Gastrocnemius medialis (tissue), 4 donors: ENCODE measurements around the gene MTHFSD. TPM values are rescaled to one million over a fixed set of nuclear protein-coding genes. Genes with fewer than 3 reads are reported as not detected.

Source experiments
- ATAC-seq, 2 donors: fragments of 150-250 bp; one replicate each; pipeline ENCODE4 v1.9.1; 2016
- DNase-seq, 2 donors: peaks; one replicate each; pipeline ENCODE4 v3.0.0-alpha.2; 2019
- H3K27ac ChIP-seq, 4 donors: fragments of 200-600 bp; sonication (generic); 1 replicate in 1 of 4; 2 replicates in 3 of 4; pipeline ENCODE4 v1.5.1; 2016 to 2018; ENCODE audit warnings: mild to moderate bottlenecking in 2 of 4, moderate library complexity in 1 of 4
- H3K27me3 ChIP-seq, 3 donors: fragments of 200-600 bp; sonication (generic) in 2 of 3; 1 replicate in 1 of 3; 2 replicates in 2 of 3; pipeline versions ENCODE4 v1.5.1 to v1.6.0; 2016 to 2019; ENCODE audit warnings: mild to moderate bottlenecking in 1 of 3, moderate library complexity in 1 of 3
- H3K36me3 ChIP-seq, 2 donors: fragments of 200-600 bp; sonication (generic) in 1 of 2; one replicate each; pipeline ENCODE4 v1.5.1; 2017 to 2018
- H3K4me1 ChIP-seq, 2 donors: fragments of 200-600 bp; sonication (generic) in 1 of 2; one replicate each; pipeline ENCODE4 v1.5.1; 2016 to 2017; ENCODE audit warnings: mild to moderate bottlenecking in 2 of 2
- H3K4me3 ChIP-seq, 4 donors: fragments of 200-600 bp; sonication (generic) in 3 of 4; 1 replicate in 1 of 4; 2 replicates in 3 of 4; pipeline ENCODE4 v1.5.1; 2016 to 2019; ENCODE audit warnings: mild to moderate bottlenecking in 2 of 4
- H3K9me3 ChIP-seq, 3 donors: fragments of 200-600 bp; sonication (generic) in 2 of 3; 1 replicate in 1 of 3; 2 replicates in 2 of 3; pipeline ENCODE4 v1.5.1; 2016 to 2019
- CTCF ChIP-seq, 5 experiments: fragments of 450-650 bp in 3 of 5; fragments of 200-600 bp in 2 of 5; sonication (generic) in 2 of 5; IDR thresholded peaks in 4 of 5; conservative IDR thresholded peaks in 1 of 5; 1 replicate in 4 of 5; 2 replicates in 1 of 5; pipeline ENCODE4 v1.5.1; 2016 to 2019; ENCODE audit warnings: antibody characterized with exemption in 5 of 5, mild to moderate bottlenecking in 3 of 5, moderate library complexity in 3 of 5
- POLR2A ChIP-seq, 2 donors: fragments of 450-650 bp; IDR thresholded peaks; one replicate each; pipeline ENCODE4 v1.6.1; 2017; ENCODE audit warnings: antibody characterized with exemption in 2 of 2, mild to moderate bottlenecking in 2 of 2, moderate library complexity in 2 of 2
- in situ Hi-C, 4 donors: fragments of 200-750 bp; cut with MboI; loops; one replicate each; pipeline versions ENCODE4 v1.15.0 to v1.8.0; 2017; ENCODE audit warnings: low sequenced_read_pairs in 4 of 4
- intact Hi-C: fragments of 100-400 bp; cut with DNase I; formaldehyde crosslinking; loops from one replicate; pipeline ENCODE4 v1.15.1; 2023; ENCODE audit warnings: low total_unique reads
- total RNA-seq, 4 donors: library from RNA; depleted of rRNA; stranded (reverse); fragments of >200 nt; gene quantifications; one replicate each; pipeline versions ENCODE4 v1.1.0 to v1.2.3, GENCODE V29; 2016

The MTHFSD gene
- total RNA-seq, 4 donors from 2014 or later, result 10.9 to 31.2 (median 16.0) TPM

GRCh38 chr16:86498155-86498670, 56.8 kb downstream of the MTHFSD start:
- ATAC-seq, result no peak
- in situ Hi-C loops, result no loop called here
- H3K9me3 ChIP-seq, result no peaks in the 10 kb centered on the region
- TF ChIP-seq CTCF (IDR thresholded peaks at IDR 0.05 in 4 of 5, conservative IDR thresholded peaks at IDR 0.05 in 1 of 5), result no peak
- TF ChIP-seq POLR2A (IDR thresholded peaks at IDR 0.05), result no peak
- H3K36me3 ChIP-seq, result no peaks in the 10 kb centered on the region
- H3K4me3 ChIP-seq, result no peak overlapping the region
- peaks cover 97 to 100% (median 98%) of the 10 kb centered on the region in 3 donors for H3K27me3 ChIP-seq
- intact Hi-C loops, result no loop called here
- DNase-seq, result no peak
- peaks cover 0 to 14% of the 10 kb centered on the region in 2 donors for H3K4me1 ChIP-seq
- H3K27ac ChIP-seq, result no peak overlapping the region

GRCh38 chr16:86497551-86498021, 57.4 kb downstream of the MTHFSD start:
- Histone ChIP-seq H3K27me3 (peaks cover 97 to 100% (median 98%) of the 10 kb centered on the region in 3 donors), H3K9me3 (no peaks in the 10 kb centered on the region), H3K4me3 (no peak overlapping the region), H3K27ac (no peak overlapping the region), H3K36me3 (no peaks in the 10 kb centered on the region), H3K4me1 (peaks cover 0 to 14% of the 10 kb centered on the region in 2 donors)
- no peak for TF ChIP-seq POLR2A (IDR thresholded peaks at IDR 0.05)
- TF ChIP-seq CTCF (IDR thresholded peaks at IDR 0.05 in 4 of 5, conservative IDR thresholded peaks at IDR 0.05 in 1 of 5), result no peak
- DNase-seq (no peak), ATAC-seq (no peak)
- in situ Hi-C loops, result no loop called here
- intact Hi-C loops, result no loop called here

GRCh38 chr16:86496929-86497461, 58.0 kb downstream of the MTHFSD start:
- in situ Hi-C loops (no loop called here), intact Hi-C loops (no loop called here)
- DNase-seq, result no peak
- Histone ChIP-seq H3K9me3 (no peaks in the 10 kb centered on the region), H3K36me3 (no peaks in the 10 kb centered on the region), H3K4me3 (no peak overlapping the region), H3K27ac (no peak overlapping the region), H3K4me1 (peaks cover 0 to 14% of the 10 kb centered on the region in 2 donors), H3K27me3 (peaks cover 94 to 100% (median 95%) of the 10 kb centered on the region in 3 donors)
- ATAC-seq, result no peak
- TF ChIP-seq CTCF (IDR thresholded peaks at IDR 0.05 in 4 of 5, conservative IDR thresholded peaks at IDR 0.05 in 1 of 5) (no peak), POLR2A (IDR thresholded peaks at IDR 0.05) (no peak)

GRCh38 chr16:86496262-86496928, 58.6 kb downstream of the MTHFSD start:
- no peaks in the 10 kb centered on the region for H3K9me3 ChIP-seq
- in situ Hi-C loops (no loop called here), intact Hi-C loops (no loop called here)
- peaks cover 88 to 100% (median 94%) of the 10 kb centered on the region in 3 donors for H3K27me3 ChIP-seq
- no peak overlapping the region for H3K27ac ChIP-seq
- H3K36me3 ChIP-seq, result no peaks in the 10 kb centered on the region
- TF ChIP-seq CTCF (IDR thresholded peaks at IDR 0.05 in 4 of 5, conservative IDR thresholded peaks at IDR 0.05 in 1 of 5) (no peak), POLR2A (IDR thresholded peaks at IDR 0.05) (no peak)
- peaks cover 0 to 14% of the 10 kb centered on the region in 2 donors for H3K4me1 ChIP-seq
- H3K4me3 ChIP-seq, result no peak overlapping the region
- no peak for DNase-seq
- no peak for ATAC-seq
